Tibial nerve (tissue), 4 donors: ENCODE data around the gene DZIP3. TPM values are rescaled to one million over a fixed set of nuclear protein-coding genes. Genes with fewer than 3 reads are reported as not detected.

Experiments used
- DNase-seq, 2 donors: peaks; one replicate each; pipeline ENCODE4 v3.0.0-alpha.2; 2019; ENCODE audit warnings: low spot score in 2 of 2
- H3K27ac ChIP-seq, 4 donors: fragments of 200-600 bp; sonication (generic) in 3 of 4; one replicate each; pipeline ENCODE4 v1.5.1; 2017 to 2019; ENCODE audit warnings: mild to moderate bottlenecking in 1 of 4
- H3K27me3 ChIP-seq, 2 donors: fragments of 200-600 bp; sonication (generic) in 1 of 2; one replicate each; pipeline versions ENCODE4 v1.5.1 to v1.6.0; 2017 to 2019
- H3K36me3 ChIP-seq, 3 donors: fragments of 200-600 bp; sonication (generic); one replicate each; pipeline ENCODE4 v1.5.1; 2018 to 2019
- H3K4me1 ChIP-seq, 4 donors: fragments of 200-600 bp; sonication (generic) in 3 of 4; one replicate each; pipeline ENCODE4 v1.5.1; 2017 to 2019
- H3K4me3 ChIP-seq, 4 donors: fragments of 200-600 bp; sonication (generic) in 3 of 4; one replicate each; pipeline ENCODE4 v1.5.1; 2017 to 2019; ENCODE audit warnings: mild to moderate bottlenecking in 1 of 4, moderate library complexity in 1 of 4
- H3K9me3 ChIP-seq, 4 donors: fragments of 200-600 bp; sonication (generic) in 3 of 4; one replicate each; pipeline ENCODE4 v1.5.1; 2017 to 2019
- EP300 ChIP-seq, 2 donors: sonication (generic); formaldehyde crosslinking; IDR thresholded peaks; one replicate each; pipeline ENCODE4 v1.6.1; 2017; ENCODE audit warnings: antibody characterized with exemption in 2 of 2, mild to moderate bottlenecking in 1 of 2
- POLR2A ChIP-seq, 2 donors: fragments of 450-650 bp; IDR thresholded peaks; one replicate each; pipeline ENCODE4 v1.6.1; 2017; ENCODE audit warnings: antibody characterized with exemption in 2 of 2, mild to moderate bottlenecking in 2 of 2, moderate library complexity in 2 of 2
- WGBS, 2 donors: methylation state at CpG; one replicate each; pipeline ENCODE4 v1.1.5; 2018; 5-methylcytosine and 5-hydroxymethylcytosine counted together
- total RNA-seq, 4 donors: library from RNA; depleted of rRNA; stranded (reverse); fragments of >200 nt; gene quantifications; one replicate each; pipeline ENCODE4 v1.1.0, GENCODE V29; 2016
- TF ChIP-seq, protein P1 (sequence below), 5 experiments: fragments of 200-600 bp in 3 of 5; fragments of 450-650 bp in 2 of 5; sonication (generic) in 3 of 5; IDR thresholded peaks; one replicate each; pipeline ENCODE4 v1.5.1; 2016 to 2019; ENCODE audit warnings: antibody characterized with exemption in 5 of 5, mild to moderate bottlenecking in 3 of 5, moderate library complexity in 2 of 5

The DZIP3 gene
- total RNA-seq, 4 donors from 2014 or later, result 7.5 to 12.0 (median 10.1) TPM

DNA sequence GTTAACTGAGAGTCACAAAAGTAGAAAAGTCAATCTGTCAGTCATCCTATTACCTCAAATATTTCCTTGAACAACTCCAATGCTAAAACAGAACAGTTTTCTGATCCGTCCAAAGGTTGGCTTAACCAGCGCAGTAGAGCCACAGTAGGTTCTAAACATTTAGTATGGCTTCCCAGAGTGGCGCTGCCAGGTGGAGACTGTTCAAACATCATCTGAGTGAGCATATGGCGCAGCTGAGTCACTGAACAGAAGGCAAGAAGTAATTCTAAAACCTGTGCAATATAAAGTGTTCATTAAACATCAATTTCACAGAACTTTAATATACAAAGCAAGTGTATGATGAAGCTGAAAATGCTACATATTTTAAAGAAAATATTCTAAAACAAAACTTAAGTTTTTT is 20.2 kb upstream of the DZIP3 start:
- no peak overlapping the region for H3K27ac ChIP-seq
- TF ChIP-seq POLR2A (IDR thresholded peaks at IDR 0.05) (no peak), EP300 (IDR thresholded peaks at IDR 0.05) (no peak)
- WGBS, 2 donors, result 98 to 99% methylated on average over 4 of the region's 4 CpGs
- no peak overlapping the region for H3K4me3 ChIP-seq
- no peaks in the 10 kb centered on the region for H3K4me1 ChIP-seq
- no peak for DNase-seq
- peaks cover 0 to 6% (median 0%) of the 10 kb centered on the region in 3 donors for H3K36me3 ChIP-seq
- H3K27me3 ChIP-seq, result no peaks in the 10 kb centered on the region
- H3K9me3 ChIP-seq, result no peaks in the 10 kb centered on the region

DNA sequence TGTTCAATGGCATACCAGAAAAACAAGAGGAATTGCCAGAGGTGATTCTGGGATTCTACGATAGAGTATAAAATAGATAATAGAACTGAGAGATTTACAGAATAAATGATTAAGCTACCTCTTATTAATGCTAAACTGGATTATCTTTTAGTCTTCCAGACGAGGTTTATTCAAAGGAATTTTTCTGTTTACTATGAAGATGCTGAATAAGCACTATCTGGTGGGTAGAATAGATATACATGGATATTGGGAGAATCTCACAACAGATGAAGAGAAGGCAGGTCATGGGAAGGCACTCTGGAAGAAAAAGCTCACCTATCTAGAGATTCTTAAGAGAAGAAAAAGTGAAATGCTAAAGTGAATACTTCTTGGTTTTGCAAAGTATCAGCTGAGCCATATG is 11.5 kb upstream of the DZIP3 start:
- TF ChIP-seq, protein P1, sequence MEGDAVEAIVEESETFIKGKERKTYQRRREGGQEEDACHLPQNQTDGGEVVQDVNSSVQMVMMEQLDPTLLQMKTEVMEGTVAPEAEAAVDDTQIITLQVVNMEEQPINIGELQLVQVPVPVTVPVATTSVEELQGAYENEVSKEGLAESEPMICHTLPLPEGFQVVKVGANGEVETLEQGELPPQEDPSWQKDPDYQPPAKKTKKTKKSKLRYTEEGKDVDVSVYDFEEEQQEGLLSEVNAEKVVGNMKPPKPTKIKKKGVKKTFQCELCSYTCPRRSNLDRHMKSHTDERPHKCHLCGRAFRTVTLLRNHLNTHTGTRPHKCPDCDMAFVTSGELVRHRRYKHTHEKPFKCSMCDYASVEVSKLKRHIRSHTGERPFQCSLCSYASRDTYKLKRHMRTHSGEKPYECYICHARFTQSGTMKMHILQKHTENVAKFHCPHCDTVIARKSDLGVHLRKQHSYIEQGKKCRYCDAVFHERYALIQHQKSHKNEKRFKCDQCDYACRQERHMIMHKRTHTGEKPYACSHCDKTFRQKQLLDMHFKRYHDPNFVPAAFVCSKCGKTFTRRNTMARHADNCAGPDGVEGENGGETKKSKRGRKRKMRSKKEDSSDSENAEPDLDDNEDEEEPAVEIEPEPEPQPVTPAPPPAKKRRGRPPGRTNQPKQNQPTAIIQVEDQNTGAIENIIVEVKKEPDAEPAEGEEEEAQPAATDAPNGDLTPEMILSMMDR (IDR thresholded peaks at IDR 0.05), result no peak
- TF ChIP-seq EP300 (IDR thresholded peaks at IDR 0.05) (no peak), POLR2A (IDR thresholded peaks at IDR 0.05) (no peak)
- 87 to 94% methylated on average over 2 of the region's 2 CpGs for WGBS, 2 donors
- no peaks in the 10 kb centered on the region for H3K27me3 ChIP-seq
- H3K4me3 ChIP-seq, result no peak overlapping the region
- no peak for DNase-seq
- H3K27ac ChIP-seq, result no peak overlapping the region
- H3K36me3 ChIP-seq, result peaks cover 0 to 18% (median 0%) of the 10 kb centered on the region in 3 donors
- no peaks in the 10 kb centered on the region for H3K4me1 ChIP-seq
- H3K9me3 ChIP-seq, result no peaks in the 10 kb centered on the region

DNA sequence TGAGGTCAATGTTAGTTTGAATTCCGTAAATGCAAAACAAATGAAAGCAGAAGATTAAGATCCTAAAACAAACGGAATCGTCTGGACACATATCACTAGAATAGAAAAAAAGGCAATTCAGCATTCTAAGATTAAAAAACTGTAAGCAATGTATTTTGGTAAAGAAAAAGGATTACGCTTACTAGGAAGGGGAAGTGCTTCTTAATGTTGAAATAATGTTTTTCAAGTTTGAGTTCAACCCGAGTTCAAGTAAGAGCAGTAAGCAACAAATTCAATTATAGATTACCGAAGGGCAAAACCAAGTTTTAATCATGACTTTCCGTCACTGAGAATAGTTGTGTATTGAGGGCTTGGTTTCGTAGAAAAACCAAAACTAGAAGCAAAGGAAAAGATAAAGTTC is 921 bp upstream of the DZIP3 start:
- Histone ChIP-seq H3K27ac (peak overlapping the region in 3 of 4 donors; percentile 92 to 98 (median 97)), H3K4me1 (peaks cover 0 to 30% (median 5%) of the 10 kb centered on the region in 4 donors)
- 1 to 2% methylated on average over 8 of the region's 8 CpGs for WGBS, 2 donors

DNA sequence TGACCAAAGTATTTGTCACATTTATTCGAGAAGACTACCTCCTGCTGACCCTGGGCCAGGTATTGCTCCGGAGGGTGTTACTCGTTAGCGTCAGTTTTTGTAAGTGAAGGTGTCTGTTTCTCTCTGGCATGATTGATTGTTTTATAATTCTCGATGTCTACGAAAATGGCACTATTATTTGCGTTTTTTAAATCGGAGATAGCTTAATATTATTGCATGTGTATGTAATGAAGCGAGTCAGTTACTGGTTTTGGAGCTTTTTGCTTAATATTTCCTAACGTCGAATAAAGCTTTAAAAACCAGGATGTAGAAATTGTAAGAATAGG is 439 bp downstream of the DZIP3 start:
- H3K36me3 ChIP-seq, result no peaks in the 10 kb centered on the region
- H3K4me3 ChIP-seq, result peak overlapping the region; percentile 54 to 87 (median 73)
- WGBS, 2 donors, result 1% methylated on average over 11 of the region's 11 CpGs
- TF ChIP-seq EP300 (IDR thresholded peaks at IDR 0.05), result no peak
- TF ChIP-seq POLR2A (IDR thresholded peaks at IDR 0.05), result no peak
- TF ChIP-seq, protein P1 (IDR thresholded peaks at IDR 0.05), result peak in 1 of 5 experiments; percentile 4
- H3K4me1 ChIP-seq, result peaks cover 0 to 30% (median 5%) of the 10 kb centered on the region in 4 donors
- DNase-seq, result no peak
- no peaks in the 10 kb centered on the region for H3K27me3 ChIP-seq
- H3K27ac ChIP-seq, result peak overlapping the region; percentile 92 to 98 (median 94)
- no peaks in the 10 kb centered on the region for H3K9me3 ChIP-seq

More for the DNA sequence above, 921 bp upstream of the DZIP3 start:
- TF ChIP-seq, protein P1 (IDR thresholded peaks at IDR 0.05), result no peak
- TF ChIP-seq POLR2A (IDR thresholded peaks at IDR 0.05), result no peak
- TF ChIP-seq EP300 (IDR thresholded peaks at IDR 0.05), result no peak
- Histone ChIP-seq H3K9me3 (no peaks in the 10 kb centered on the region), H3K4me3 (peak overlapping the region; percentile 54 to 87 (median 73)), H3K27me3 (no peaks in the 10 kb centered on the region), H3K36me3 (no peaks in the 10 kb centered on the region)
- no peak for DNase-seq

DNA sequence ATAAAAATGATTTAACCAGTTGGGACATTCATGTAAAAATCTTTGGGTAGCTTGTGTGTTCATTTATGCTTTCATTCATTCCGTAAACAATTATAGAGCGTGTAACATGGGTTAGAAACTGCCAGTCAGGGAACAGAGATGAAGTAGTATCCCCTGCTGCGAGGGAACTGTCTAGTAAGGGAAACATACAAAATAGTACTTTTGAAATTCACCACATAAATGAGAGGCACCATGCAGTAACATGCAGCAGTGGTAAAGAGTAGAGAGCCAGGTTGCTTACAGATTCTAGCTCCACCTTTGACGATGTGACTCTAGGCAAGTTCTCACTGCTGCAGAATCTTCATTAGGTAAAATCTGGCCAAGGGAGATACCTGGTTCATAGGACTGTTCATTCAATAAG is 938 bp downstream of the DZIP3 start:
- no peaks in the 10 kb centered on the region for H3K36me3 ChIP-seq
- TF ChIP-seq, protein P1 (IDR thresholded peaks at IDR 0.05), result no peak
- no peak for TF ChIP-seq EP300 (IDR thresholded peaks at IDR 0.05)
- WGBS, 2 donors, result 17 to 18% methylated on average over 4 of the region's 4 CpGs
- H3K27me3 ChIP-seq, result no peaks in the 10 kb centered on the region
- no peaks in the 10 kb centered on the region for H3K9me3 ChIP-seq
- no peak overlapping the region for H3K27ac ChIP-seq
- peak overlapping the region; percentile 54 to 87 (median 73) for H3K4me3 ChIP-seq
- DNase-seq, result no peak
- H3K4me1 ChIP-seq, result peaks cover 0 to 30% (median 5%) of the 10 kb centered on the region in 4 donors

DNA sequence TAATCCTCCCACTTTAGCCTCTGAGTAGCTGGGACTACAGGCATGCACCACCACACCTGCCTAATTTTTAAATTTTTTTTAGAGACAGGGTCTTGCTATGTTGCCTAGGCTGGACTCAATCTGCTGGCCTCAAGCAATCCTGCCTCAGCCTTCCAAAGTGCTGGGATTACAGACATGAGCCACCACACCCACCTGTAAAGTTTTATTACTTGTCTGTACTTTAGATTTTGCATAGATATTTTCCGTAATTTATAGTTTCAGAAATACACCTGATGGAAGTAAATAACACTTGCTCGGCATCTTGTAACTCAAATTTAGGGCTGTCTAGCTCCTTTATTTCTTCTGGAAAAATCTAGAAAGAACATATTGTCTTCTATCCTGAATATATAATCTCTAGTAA is 5.8 kb downstream of the DZIP3 start:
- TF ChIP-seq EP300 (IDR thresholded peaks at IDR 0.05) (no peak), POLR2A (IDR thresholded peaks at IDR 0.05) (no peak)
- TF ChIP-seq, protein P1 (IDR thresholded peaks at IDR 0.05), result no peak
- 82 to 85% methylated on average over 2 of the region's 2 CpGs for WGBS, 2 donors
- H3K27me3 ChIP-seq, result no peaks in the 10 kb centered on the region

More for the DNA sequence above, 5.8 kb downstream of the DZIP3 start:
- DNase-seq, result no peak
- Histone ChIP-seq H3K4me3 (no peak overlapping the region), H3K4me1 (peaks cover 0 to 24% (median 5%) of the 10 kb centered on the region in 4 donors), H3K27ac (no peak overlapping the region), H3K9me3 (no peaks in the 10 kb centered on the region), H3K36me3 (no peaks in the 10 kb centered on the region)
